Prostate gland (tissue), 2 donors: ENCODE data around the gene ZP1.

ENCODE experiments used
- POLR2AphosphoS5 ChIP-seq: sonication (generic); formaldehyde crosslinking; IDR thresholded peaks from one replicate; pipeline ENCODE4 v1.6.1; 2017; ENCODE audit warnings: antibody characterized with exemption
- TF ChIP-seq, protein P1 (sequence below), 4 experiments: fragments of 200-600 bp in 2 of 4; fragments of 450-650 bp in 2 of 4; sonication (generic) in 2 of 4; IDR thresholded peaks; 1 replicate in 3 of 4; 2 replicates in 1 of 4; pipeline ENCODE4 v1.5.1; 2016 to 2019; ENCODE audit warnings: antibody characterized with exemption in 4 of 4, mild to moderate bottlenecking in 2 of 4, moderate library complexity in 2 of 4

DNA sequence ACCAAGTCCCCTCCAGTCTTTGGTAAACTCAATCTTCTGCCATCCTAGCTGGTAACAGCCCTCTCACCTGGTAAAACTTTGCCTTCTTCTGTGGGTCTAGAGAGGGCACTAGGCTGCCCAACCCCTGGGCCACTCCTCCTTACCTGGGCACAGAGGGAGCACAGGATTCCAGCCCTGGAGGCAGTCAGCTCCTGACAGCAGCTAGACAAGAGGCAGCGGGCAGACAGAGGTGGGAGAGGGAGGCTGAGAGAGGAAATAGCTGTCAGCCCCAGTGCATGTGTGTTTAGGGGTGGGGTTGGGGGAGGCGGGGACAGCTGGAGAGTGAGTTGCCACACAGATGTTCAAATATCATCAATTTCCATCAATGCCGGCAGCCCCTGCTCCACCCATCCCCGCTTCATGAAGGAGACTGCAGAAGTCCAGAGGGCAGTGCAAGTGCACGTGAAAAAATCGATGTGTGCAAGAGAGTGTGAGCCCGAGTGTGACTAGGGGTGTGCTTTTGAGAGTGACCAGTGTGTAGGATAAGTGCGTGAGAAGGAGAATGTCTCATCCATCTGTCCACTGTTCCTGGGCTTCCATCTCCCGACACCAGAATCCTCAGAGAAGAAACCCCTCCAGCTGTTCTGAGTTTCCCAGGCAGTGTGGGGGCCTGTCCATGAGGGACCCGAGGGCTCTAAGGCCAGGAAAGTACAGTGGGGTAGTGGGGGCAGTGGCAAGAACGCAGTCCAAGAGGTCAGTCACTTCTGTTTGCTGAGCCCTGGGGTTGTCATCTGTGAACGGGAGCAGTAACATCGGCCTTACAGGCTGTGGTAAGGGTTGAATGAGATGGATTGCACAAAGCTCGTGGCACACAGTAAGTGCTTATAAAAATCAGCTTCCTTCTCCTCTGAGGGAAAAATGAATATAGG is 11.4 kb upstream of the ZP1 start, which contains the start of gene PTGDR2:
- TF ChIP-seq, protein P1, sequence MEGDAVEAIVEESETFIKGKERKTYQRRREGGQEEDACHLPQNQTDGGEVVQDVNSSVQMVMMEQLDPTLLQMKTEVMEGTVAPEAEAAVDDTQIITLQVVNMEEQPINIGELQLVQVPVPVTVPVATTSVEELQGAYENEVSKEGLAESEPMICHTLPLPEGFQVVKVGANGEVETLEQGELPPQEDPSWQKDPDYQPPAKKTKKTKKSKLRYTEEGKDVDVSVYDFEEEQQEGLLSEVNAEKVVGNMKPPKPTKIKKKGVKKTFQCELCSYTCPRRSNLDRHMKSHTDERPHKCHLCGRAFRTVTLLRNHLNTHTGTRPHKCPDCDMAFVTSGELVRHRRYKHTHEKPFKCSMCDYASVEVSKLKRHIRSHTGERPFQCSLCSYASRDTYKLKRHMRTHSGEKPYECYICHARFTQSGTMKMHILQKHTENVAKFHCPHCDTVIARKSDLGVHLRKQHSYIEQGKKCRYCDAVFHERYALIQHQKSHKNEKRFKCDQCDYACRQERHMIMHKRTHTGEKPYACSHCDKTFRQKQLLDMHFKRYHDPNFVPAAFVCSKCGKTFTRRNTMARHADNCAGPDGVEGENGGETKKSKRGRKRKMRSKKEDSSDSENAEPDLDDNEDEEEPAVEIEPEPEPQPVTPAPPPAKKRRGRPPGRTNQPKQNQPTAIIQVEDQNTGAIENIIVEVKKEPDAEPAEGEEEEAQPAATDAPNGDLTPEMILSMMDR (IDR thresholded peaks at IDR 0.05): no peak
- no peak for TF ChIP-seq POLR2AphosphoS5
